OCI-LY7 (cell line): Measurements from ENCODE around the gene DTX3.

Experiments
- EZH2phosphoT487 ChIP-seq: fragments of 200-600 bp; sonication (generic); IDR thresholded peaks from 2 replicates; pipeline ENCODE4 v1.6.1; 2018; ENCODE audit warnings: low read depth, borderline replicate concordance, mild to moderate bottlenecking, mixed run types, antibody characterized with exemption, low read length, moderate library complexity, mixed read lengths
- TF ChIP-seq, protein P1 (sequence below): fragments of 200-600 bp; sonication (generic); conservative IDR thresholded peaks from 2 replicates; pipeline ENCODE4 v1.5.1; 2014; ENCODE audit warnings: mild to moderate bottlenecking, antibody characterized with exemption, low read length, moderate library complexity, mixed read lengths

DNA sequence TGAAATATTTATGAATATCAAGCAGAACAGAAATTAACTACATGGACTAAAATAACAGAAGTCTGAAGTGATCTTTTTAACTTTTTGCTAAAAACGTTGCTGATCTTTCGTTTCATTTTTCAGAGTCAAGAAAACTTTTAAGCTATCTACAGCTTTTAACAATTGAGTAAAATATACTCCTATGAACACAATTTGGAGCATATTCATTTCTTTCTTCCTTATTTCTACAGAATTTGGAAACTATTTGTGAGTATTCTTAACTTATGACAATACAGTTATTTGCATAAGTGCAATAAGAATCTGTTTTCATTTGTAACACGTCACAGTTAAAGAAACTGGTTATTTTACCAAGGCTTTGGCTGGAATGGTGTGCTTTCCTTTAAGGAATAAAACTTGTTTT is 49.4 kb downstream of the DTX3 start:
- TF ChIP-seq, protein P1, sequence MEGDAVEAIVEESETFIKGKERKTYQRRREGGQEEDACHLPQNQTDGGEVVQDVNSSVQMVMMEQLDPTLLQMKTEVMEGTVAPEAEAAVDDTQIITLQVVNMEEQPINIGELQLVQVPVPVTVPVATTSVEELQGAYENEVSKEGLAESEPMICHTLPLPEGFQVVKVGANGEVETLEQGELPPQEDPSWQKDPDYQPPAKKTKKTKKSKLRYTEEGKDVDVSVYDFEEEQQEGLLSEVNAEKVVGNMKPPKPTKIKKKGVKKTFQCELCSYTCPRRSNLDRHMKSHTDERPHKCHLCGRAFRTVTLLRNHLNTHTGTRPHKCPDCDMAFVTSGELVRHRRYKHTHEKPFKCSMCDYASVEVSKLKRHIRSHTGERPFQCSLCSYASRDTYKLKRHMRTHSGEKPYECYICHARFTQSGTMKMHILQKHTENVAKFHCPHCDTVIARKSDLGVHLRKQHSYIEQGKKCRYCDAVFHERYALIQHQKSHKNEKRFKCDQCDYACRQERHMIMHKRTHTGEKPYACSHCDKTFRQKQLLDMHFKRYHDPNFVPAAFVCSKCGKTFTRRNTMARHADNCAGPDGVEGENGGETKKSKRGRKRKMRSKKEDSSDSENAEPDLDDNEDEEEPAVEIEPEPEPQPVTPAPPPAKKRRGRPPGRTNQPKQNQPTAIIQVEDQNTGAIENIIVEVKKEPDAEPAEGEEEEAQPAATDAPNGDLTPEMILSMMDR: no peak
- no peak for TF ChIP-seq EZH2phosphoT487
